Measurements from ENCODE around the gene ARHGEF3. TPM values are rescaled to one million over a fixed set of nuclear protein-coding genes. Genes with fewer than 3 reads are reported as not detected.

ARHGEF3 gene
- total RNA-seq, 1 donor from 2014 or later, result 9.9 TPM

DNA sequence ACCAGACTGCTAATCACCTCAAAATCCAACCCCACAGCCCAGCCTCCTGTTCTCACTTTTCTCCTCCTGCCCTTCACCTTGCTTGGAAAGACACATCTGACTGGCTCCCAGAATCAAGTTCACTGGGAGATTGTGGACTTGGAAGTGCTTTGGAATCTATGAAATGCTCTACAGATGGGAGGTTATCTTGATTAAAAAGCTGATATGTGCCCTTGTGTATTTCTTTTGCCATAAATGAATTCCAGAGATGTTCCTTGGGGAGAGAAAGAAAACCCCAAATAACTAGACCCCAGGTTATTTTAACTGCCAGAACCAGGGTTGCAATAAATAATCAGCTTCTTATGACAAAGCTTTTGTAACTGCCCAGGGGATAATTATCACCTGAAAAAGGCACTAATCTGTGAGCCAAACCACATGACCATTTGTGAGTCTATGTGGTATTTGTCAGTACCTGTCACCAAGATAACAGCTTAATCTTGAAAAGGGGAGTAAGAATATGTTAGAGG, 21.7 kb upstream of the ARHGEF3 start:
- DNase-seq (ENCODE audit: low spot score), result no peak

DNA sequence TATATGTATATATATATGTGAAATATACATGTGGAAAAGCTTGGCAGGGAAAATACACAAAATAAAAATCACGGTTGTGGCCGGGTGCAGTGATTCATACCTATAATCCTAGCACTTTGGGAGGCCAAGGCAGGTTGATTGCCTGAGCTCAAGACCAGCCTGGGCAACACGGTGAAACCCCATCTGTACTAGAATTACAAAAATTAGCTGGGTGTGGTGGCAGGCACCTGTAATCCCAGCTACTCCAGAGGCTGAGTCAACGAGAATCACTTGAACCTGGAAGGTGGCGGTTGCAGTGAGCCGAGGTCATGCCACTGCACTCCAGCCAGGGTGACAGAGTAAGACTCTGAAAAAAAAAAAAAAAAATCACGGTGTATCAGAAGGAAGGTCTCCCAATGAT, 20.8 kb upstream of the ARHGEF3 start:
- DNase-seq (ENCODE audit: low spot score), result no peak

DNA sequence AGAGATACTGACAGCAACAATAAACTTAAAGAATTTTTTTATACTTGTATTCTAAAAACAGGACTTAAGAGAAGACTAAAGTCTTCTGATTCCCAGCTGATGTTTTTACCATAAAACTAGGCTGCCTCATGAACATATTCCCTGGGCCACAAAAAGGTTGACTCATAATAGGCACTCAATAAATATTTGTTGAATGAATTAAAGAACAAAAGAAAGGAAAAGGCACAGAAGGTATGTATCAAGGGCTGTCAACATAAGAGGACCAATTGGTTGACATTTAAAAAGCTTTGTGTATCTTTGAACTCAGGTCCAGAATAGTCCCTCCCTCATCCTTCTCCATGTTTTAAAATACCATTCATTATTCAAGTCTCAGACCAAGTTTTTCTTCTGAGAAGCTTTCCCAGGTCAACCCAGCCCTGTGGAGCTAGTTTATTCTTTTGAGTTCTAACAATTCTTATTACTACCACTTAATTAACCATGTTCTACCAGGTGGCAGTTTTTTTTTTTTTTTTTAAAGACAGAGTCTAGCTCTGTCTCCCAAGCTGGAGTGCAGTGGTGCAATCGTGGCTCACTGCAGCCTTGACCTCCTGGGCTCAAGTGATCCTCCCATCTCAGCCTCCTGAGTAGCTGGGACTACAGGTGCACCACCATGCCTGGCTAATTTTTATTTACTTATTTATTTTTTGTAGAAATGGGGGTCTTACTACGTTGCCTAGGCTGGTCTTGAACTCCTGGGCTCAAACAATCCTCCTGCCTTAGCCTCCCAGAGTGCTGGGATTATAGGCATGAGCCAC, 17.5 kb upstream of the ARHGEF3 start:
- no peak for DNase-seq (ENCODE audit: low spot score)

DNA sequence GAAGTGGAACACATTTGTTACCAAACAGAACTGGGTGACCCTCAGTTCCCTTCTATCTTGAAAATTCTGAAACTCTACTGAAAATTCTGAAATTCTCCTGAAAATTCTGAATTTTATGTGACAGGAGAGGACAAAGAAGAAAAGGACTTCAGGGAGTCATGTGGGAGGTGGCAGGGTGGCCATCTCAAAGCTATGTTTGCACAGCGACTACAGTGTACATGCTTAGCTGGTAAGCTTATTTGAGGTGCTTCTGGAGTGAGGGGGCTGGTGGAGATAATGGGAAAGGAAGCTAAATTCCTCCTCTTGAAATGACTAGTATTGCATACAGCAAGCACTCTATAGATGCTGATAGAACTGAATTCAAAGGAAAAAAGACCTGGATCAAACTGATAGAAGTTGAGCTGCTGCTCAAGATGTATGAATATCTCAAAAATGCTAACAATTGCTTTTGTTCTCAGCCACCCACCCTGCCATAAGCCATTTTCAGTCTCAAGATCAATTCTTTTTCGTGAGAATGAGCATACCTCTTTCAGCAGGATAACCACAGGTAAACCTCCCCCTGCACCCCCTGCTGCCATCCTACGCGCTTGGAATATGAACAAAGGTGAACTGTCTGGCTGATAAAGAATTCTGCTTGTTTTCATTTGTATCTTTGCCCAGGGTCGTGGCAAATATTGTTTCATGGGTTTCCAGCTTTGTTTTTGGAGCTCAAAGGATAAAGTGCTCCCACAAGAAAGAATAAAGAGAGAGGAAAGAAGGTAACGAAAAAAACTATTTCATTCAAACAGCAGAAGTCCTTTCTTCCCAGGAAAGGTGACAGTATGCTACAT, 16.6 kb upstream of the ARHGEF3 start:
- no peak for DNase-seq (ENCODE audit: low spot score)

DNA sequence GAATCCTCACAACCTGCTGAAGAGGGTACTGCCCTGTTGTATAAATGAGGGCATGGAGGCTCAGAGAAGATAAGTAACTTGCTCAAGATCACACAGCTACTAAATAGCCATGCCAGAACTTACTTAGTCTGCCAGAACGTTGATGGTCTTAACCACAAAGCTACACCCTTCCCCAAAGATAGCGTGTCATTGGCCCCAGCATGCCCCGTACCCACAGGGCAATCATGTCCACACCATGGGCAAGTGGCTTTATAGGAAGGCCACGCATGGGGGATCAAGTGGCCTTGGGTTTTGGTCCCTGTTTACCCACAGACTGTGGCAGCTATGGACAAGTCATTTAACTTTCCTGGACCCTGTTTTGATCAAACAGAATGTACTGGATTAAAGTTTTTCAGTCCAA, 15.9 kb upstream of the ARHGEF3 start:
- DNase-seq (ENCODE audit: low spot score), result no peak

DNA sequence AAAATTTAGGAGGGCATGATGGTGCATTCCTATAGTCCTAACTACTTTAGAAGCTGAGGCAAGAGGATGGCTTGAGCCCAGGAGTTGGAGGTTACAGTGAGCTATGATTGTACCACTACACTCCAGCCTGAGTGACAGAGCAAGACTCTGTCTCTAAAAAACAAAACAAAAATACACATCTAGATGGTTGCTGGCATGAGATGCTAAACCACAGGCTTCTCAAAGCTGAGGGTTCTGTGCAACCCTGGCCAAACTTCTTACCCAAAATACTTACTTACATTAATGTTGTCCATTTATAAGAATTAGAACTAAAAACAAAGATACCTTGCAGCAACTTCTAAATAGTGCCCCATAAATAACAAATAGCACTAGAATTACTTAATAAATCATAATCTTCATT, 14.3 kb upstream of the ARHGEF3 start:
- no peak for DNase-seq (ENCODE audit: low spot score)

DNA sequence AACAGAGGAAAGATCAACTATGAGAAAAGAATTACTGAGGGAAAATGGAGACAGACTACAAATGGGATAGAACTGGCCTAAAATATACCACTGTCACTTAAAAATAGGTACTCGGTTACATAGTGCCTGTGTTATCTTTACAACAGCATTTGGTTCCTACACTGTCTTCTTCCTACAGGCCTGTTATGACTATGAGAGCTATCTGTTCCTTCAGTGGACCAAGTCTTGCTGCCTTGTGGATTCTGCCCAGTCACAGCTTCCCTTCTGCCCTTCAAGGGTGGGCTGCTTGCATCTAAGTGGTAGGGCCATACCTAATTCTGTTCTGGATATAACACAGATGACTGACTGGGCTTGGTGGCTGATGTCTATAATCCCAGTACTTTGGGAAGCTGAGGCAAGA, 13.8 kb upstream of the ARHGEF3 start:
- DNase-seq (ENCODE audit: low spot score), result no peak

DNA sequence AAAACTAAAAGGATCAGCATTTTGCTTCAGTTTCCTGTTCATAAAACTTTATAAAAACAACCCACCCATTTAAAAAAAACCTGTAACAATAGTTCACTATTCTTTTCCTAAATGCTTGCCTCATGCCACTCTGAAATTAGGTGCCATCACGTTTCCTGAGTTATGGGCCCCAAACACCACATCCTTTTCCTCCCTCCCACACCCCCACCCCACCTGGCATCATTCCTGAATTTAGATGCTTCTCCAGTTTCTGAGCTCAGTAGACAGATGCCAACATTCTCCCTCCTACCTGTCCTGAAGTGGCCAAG, 11.9 kb upstream of the ARHGEF3 start:
- DNase-seq (ENCODE audit: low spot score), result no peak

DNA sequence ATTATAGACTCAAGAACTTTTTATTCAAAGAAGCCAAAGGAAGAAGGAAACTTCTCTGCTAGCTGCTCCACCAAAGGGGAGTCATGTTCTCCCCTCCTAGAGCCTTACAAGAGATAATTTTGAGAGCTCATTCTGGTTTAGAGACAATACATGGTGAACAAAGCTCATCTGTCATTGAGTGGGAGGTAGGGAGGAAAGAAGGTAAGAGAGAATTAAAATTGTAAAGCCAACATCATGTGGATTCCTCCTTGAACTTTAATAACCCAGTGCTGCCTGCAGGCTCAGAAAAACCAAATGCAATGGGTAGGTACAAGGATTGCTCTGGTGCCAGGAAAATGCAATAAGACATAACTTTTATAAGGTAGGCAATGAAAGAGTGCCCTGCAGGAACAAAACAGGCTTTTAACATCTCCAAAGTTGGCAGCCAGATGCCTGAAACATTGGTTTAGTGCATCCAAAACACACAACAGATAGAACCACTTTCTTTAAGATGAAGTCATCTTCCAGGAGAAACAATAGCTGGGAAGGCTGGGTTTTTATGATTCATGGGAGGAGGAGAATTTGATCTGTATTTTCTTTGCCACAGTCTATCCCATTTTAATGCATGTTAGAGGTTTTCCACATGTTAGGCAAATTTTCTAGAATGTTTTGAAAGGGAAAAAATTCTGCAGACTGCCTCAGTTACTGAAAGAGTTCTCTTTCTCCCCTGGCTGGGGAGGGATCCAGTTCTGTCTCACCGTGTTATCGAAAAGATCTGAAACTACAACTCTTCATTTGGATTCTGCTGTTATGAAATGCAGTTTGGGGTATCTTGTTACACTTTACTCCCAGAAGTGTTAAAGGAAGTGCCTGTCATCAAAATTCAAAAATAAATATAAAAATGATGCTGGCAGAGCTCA, 11.3 kb upstream of the ARHGEF3 start:
- DNase-seq (ENCODE audit: low spot score), result no peak

DNA sequence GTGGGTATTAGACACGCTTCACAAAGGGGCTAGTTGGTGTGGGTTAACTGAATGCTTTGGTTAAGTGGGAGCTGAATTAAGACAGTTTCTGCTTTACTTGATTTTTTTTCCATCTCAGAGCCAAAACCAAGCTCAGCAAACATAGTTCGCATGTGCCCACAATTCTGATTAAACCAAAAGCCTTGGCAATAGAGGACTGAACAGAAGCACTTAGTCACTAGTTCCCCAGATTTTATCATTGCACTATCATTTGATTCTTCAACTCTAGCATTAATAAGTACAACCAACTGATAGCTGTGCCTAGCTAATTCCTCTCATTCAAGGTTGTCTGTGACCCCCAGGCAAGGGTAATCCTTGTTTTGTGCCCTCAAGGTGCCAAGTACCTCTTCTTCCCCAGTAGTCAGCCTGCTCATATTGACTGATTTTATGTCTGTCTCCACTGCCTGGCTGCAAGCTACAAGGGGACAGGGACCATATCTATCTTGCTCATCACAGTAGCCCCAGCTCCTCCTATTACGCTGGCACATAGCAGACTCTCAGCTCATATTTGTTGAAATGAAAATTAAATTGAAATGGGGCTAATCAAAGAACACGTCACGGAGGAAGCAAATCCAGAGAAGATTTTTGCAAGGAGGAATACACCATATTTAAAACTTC, 9.9 kb upstream of the ARHGEF3 start:
- no peak for DNase-seq (ENCODE audit: low spot score)

DNA sequence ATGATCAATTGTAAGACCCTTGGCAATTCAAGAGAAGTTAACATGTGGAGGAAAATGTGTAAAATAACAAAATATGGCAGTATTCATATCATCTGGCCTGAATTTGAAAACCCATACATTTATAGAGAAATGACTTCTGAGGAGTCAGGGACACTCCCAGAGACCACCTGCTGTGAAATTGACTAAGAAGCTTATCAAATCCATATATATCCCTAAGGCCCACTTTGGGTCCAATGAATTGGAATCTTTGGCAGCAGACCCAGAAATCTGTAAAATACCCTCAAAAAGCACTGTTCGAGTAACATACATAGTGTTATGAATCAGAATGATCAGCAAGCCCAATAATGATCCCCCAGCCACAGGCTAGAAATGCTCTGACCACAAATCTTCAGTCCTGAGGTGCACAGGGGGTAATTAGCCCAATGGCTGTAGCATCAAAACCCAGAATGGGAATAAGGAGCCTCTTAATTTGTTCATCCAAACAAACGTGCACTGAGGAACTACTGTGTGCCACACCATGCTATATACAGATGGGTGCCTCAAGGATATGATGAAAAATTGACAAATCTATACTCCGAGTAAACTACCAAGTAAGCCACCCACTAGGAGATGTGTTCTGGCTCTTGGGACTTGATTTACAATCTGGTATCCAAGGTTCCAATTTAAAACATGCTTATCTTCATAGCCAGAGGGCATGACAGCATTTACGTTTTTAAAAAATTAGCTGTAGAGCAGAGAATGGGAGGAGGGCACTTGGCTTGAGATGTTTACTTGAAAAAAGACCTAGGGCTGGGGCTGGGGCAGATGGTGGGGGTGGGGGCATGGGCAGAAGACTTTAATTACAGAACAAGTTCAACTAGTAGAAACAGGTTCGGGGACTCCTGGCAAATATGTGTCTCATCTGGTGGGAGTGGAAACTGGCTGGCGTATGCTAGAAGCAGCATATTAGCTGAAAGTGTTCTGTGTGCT, 9.1 kb upstream of the ARHGEF3 start:
- peak; percentile 74 for DNase-seq (ENCODE audit: low spot score)

DNA sequence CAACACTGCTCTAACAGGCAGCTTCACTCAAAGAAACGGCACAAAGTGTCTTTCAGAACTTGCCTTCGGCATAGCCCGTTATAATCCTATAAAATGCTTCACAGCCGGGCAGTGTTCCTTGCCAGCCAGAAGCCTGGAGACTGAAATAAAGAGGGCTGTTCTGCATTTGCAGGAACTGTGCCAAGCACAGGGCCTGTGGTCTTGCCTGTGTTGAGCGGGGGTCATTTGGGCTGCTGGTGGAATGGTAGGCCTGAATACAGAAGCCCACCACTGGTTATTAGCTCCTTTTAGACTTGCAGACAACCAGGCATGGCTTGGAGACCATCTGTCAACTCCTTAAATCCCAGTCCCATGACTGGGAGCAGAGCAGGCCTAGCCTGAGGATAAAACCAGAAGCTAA, 4.7 kb upstream of the ARHGEF3 start:
- DNase-seq (ENCODE audit: low spot score), result peak; percentile 46

DNA sequence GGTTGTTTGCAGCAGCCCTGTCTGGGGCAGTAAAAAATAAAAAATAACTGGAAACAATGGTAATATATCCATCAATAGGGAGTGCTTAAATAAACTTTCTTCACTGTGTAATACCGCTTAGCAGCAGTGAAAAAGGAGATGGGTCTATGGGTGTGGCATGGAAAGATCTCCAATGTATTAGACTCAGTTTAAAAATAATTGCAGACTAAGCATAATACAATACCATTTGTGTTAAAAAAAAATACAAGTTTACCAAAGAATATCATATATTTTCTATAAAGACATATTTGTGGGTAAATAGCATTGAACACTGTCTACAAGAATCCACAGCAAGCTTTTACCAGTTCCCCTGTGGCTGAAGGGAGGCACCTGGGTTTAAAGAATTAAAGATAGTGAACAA, 1.0 kb upstream of the ARHGEF3 start:
- DNase-seq (ENCODE audit: low spot score), result no peak

DNA sequence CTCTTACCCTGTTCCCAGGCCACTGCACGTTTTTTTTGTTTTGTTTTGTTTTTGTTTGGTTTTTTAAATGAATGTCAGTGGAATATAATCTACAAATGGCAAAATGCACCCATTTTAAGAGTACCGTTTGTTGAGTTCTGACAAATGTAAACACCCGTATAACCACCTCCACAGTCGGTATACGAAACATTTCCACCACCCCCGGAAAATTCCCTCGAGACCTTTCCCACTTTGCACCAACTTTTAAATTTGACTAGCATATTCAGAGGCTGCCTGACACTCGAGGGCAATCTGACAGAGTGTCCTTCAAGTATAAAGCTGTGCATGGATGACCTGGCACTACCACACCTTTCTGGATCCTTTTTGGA, 613 bp upstream of the ARHGEF3 start:
- DNase-seq (ENCODE audit: low spot score), result no peak

DNA sequence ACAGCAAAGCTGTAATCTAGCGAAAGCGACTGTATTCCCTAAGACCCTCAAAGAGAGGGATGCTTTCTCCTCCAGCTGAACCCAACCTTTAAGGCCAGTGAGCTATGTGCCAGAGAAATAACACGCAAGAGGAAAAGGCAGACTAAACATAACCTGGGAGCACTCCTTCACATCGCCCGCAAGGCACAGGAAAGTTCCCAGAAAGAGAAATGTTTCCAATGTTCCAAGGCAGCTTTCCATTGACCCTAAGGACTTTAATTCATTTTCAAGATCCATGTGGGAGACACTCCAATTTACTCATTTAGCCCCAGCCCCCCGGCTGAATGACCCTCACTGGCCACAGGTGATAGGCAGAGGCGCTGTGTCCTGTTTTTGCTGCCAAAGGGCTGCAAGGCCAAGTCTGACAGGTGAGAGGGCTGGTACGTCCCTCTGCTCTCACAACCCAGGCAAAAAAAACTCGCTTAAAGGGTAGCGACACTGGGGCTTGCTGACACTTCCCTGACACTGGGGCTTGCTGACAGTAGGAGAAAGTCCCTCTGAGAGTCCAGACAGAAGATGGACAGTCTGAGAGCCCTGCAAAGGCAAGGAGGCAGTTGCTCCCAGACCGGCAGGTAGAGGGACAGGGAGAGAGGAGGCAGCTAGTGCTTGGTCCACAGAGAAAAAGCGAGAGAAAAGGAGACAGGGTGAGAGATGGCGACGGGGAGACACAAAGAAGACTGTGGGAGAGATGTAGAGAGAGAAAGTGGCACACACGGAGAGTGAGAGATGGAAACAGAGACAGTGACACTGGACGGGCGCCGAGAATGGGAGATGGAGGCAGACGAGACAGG, 702 bp downstream of the ARHGEF3 start:
- no peak for DNase-seq (ENCODE audit: low spot score)

DNA sequence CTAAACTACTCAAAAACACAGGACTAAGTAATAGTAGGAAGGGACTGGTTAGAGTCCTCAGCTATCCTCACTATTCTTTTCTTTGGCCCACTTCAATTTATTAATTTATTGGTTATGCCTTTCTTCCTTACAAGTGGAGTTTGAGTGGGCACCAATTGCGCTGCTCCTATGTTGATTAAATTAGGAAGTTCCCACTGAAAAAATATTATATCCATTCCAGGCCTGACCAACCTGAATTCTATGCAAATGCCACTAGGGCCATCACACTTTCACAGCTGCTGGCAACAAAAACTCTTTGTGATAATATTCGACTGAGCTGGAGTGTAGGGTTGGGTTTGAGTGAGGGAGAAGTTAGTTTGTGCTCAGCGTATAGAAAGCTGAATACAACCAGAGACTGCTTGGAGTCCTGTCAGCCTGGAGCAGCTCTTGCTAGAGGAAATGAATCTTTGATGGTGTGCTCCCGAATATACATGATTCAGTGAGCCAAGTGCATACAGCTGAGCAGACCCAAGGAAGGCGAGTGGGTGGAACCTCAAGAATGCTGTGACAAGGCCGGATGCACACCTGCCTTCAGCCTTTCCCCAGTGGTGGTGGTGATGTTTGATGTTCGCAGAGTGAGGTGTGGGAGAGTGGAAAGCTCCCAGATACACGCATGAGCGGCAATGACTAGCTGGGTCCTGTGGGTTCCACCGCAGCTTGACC, 1.5 kb downstream of the ARHGEF3 start:
- peak; percentile 36 for DNase-seq (ENCODE audit: low spot score)

DNA sequence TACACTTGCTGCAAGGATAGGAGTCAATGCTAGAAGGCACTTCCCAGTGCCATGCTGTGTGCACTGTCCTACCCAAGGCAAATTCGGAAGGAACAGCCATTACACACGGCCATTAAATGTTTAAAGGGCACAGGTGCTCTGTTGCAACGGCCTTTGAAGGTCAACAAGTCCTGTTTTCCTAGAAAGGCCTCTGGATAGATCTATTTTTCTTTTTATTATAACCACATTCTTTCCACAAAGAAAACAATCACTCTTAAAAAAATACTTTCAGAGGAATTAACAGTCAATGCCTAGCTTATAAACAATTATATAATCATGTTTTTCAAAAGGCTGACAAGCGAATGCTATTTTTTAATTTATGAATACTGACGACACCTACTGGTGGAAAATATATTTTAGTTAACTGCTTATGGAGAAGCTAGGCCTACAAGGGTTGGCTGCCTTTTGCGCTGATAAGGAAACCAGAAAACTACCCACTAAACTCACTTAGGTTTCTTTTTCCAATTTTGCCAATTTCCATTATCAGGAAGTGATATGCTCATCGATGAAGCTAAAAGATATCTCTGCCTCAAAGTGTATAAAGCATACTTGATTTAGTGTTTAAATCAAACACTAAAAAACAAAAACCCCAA, 2.4 kb downstream of the ARHGEF3 start:
- DNase-seq (ENCODE audit: low spot score), result peak; percentile 81

DNA sequence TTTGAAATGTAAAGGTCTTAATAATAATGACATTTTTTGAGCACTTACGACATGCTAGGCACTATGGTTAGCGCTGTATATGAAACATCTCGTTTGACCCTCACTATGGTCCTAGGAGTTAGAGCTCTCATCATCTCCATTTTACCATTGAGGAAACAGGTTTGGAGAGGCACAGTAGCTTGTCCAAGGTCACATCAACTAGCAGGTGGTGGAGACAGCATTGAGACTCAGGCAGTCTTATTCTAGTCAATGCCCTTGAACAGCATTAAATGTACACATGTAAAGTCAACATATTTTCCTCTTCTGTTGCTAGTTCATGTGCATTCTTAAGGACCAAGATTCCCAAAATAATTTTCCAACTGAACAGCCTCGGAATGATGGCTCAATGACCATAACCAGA, 4.8 kb downstream of the ARHGEF3 start:
- DNase-seq (ENCODE audit: low spot score), result no peak
